Fibroblast of lung (primary cell): ENCODE measurements around the gene GET3. TPM values are rescaled to one million over a fixed set of nuclear protein-coding genes. Genes with fewer than 3 reads are reported as not detected.

Experiments
- DNase-seq, 2 donors: peaks; one replicate each; pipeline versions ENCODE4 v3.0.0 to v3.0.0-alpha.2; 2010; ENCODE audit warnings: low read depth in 2 of 2
- H2AFZ ChIP-seq: 2 replicates; pipeline ENCODE4 v1.5.1; 2012; ENCODE audit warnings: low read length, control low read depth, inconsistent platforms
- H3K27ac ChIP-seq: 2 replicates; pipeline ENCODE4 v1.5.1; 2011; ENCODE audit warnings: low read length, control low read depth; ENCODE audit not compliant: insufficient read depth
- H3K27me3 ChIP-seq: 2 replicates; pipeline ENCODE4 v1.5.1; 2011; ENCODE audit warnings: mild to moderate bottlenecking, low read length; ENCODE audit not compliant: control insufficient read depth, insufficient read depth
- H3K36me3 ChIP-seq: 2 replicates; pipeline ENCODE4 v1.5.1; 2011; ENCODE audit warnings: low read length; ENCODE audit not compliant: control insufficient read depth, insufficient read depth
- H3K4me1 ChIP-seq: 2 replicates; pipeline ENCODE4 v1.5.1; 2011; ENCODE audit warnings: low read length; ENCODE audit not compliant: control insufficient read depth, insufficient read depth; ENCODE audit errors: extremely low read depth
- H3K4me2 ChIP-seq: 2 replicates; pipeline ENCODE4 v1.5.1; 2011; ENCODE audit warnings: low read length, control low read depth; ENCODE audit not compliant: insufficient read depth; ENCODE audit errors: extremely low read depth
- H3K4me3 ChIP-seq, 4 experiments: fragments of 200-600 bp in 1 of 4; sonication (generic) in 1 of 4; replicated peaks in 1 of 4; 2 replicates each; pipeline ENCODE4 v1.5.1; 2011 to 2016; ENCODE audit warnings: low read length in 4 of 4, low read depth in 3 of 4, mild to moderate bottlenecking in 3 of 4, control low read depth in 2 of 4, inconsistent platforms in 1 of 4, mixed read lengths in 1 of 4; ENCODE audit not compliant: insufficient read depth in 1 of 4; ENCODE audit errors: control extremely low read depth in 1 of 4
- H3K79me2 ChIP-seq: 2 replicates; pipeline ENCODE4 v1.5.1; 2012; ENCODE audit warnings: mild to moderate bottlenecking, low read length, inconsistent platforms; ENCODE audit not compliant: control insufficient read depth, insufficient read depth
- H3K9ac ChIP-seq: 2 replicates; pipeline ENCODE4 v1.5.1; 2011; ENCODE audit warnings: mild to moderate bottlenecking, low read length, control low read depth; ENCODE audit not compliant: insufficient read depth
- H3K9me3 ChIP-seq: 2 replicates; pipeline ENCODE4 v1.5.1; 2012; ENCODE audit warnings: low read depth, low read length; ENCODE audit not compliant: control insufficient read depth, insufficient read depth
- H4K20me1 ChIP-seq: 2 replicates; pipeline ENCODE4 v1.5.1; 2011; ENCODE audit warnings: low read length; ENCODE audit not compliant: control insufficient read depth, insufficient read depth; ENCODE audit errors: extremely low read depth
- EZH2 ChIP-seq: IDR thresholded peaks from 2 replicates; pipeline ENCODE4 v1.5.1; 2012; ENCODE audit warnings: low read length, control low read depth, mild to moderate bottlenecking; ENCODE audit errors: missing control alignments
- polyA plus RNA-seq, 2 donors: library from polyadenylated mRNA; depleted of rRNA in 1 of 2; stranded (reverse) in 1 of 2; unstranded in 1 of 2; fragments of >200 nt; gene quantifications; 2 replicates each; pipeline ENCODE4 v1.2.1, GENCODE V29; 2011 to 2012; ENCODE audit warnings: missing spikeins in 1 of 2
- total RNA-seq: library from RNA; depleted of rRNA; stranded (reverse); fragments of >200 nt; gene quantifications from 2 replicates; pipeline ENCODE4 v1.2.1, GENCODE V29; 2014
- TF ChIP-seq, protein P1 (sequence below), 2 donors: IDR thresholded peaks in 1 of 2; conservative IDR thresholded peaks in 1 of 2; 1 replicate in 1 of 2; 2 replicates in 1 of 2; pipeline ENCODE4 v1.5.1; 2011 to 2012; ENCODE audit warnings: low read length in 2 of 2, control low read depth in 1 of 2, inconsistent platforms in 1 of 2, low read depth in 1 of 2, mild to moderate bottlenecking in 1 of 2

GET3 gene
- total and polyA plus RNA-seq, 2 donors (not counting 1 experiment from before 2014, with no cell fraction given): 94.1 to 123 TPM

GRCh38 chr19:12791345-12792050, 54.2 kb downstream of the GET3 start, which contains the start of gene JUNB:
TSS of gene JUNB (plus strand) at chr19:12791486. CDS start at chr19:12791772, 286 bp downstream.
- Histone ChIP-seq H3K79me2 (peaks cover 20% of the 10 kb centered on the region), H3K9ac (peak within 1 kb of the TSS; percentile 99), H3K9me3 (no peaks in the 10 kb centered on the region), H3K4me3 (peak within 1 kb of the TSS; percentile 73 to 98 (median 94)), H3K27me3 (no peaks in the 10 kb centered on the region), H3K36me3 (peaks cover 2% of the 10 kb centered on the region), H4K20me1 (no peaks in the 10 kb centered on the region), H3K4me2 (peak within 1 kb of the TSS; percentile 97), H2AFZ (no peak within 1 kb of the TSS), H3K27ac (peak within 1 kb of the TSS; percentile 97), H3K4me1 (peaks cover 27% of the 10 kb centered on the region)
- DNase-seq: peak; percentile 94 to 98
- no peak for TF ChIP-seq EZH2
- TF ChIP-seq, protein P1, sequence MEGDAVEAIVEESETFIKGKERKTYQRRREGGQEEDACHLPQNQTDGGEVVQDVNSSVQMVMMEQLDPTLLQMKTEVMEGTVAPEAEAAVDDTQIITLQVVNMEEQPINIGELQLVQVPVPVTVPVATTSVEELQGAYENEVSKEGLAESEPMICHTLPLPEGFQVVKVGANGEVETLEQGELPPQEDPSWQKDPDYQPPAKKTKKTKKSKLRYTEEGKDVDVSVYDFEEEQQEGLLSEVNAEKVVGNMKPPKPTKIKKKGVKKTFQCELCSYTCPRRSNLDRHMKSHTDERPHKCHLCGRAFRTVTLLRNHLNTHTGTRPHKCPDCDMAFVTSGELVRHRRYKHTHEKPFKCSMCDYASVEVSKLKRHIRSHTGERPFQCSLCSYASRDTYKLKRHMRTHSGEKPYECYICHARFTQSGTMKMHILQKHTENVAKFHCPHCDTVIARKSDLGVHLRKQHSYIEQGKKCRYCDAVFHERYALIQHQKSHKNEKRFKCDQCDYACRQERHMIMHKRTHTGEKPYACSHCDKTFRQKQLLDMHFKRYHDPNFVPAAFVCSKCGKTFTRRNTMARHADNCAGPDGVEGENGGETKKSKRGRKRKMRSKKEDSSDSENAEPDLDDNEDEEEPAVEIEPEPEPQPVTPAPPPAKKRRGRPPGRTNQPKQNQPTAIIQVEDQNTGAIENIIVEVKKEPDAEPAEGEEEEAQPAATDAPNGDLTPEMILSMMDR (conservative IDR thresholded peaks at IDR 0.05 in 1 of 2, IDR thresholded peaks at IDR 0.05 in 1 of 2; ENCODE audit: low read depth in 1 of 2, low read length in 2 of 2): no peak

GRCh38 chr19:12792051-12792852, 55.0 kb downstream of the GET3 start:
- H3K4me1 ChIP-seq: peaks cover 29% of the 10 kb centered on the region
- H3K9ac ChIP-seq: peak overlapping the region; percentile 99
- no peaks in the 10 kb centered on the region for H3K27me3 ChIP-seq
- no peaks in the 10 kb centered on the region for H4K20me1 ChIP-seq
- H3K4me2 ChIP-seq: peak overlapping the region; percentile 72
- TF ChIP-seq EZH2: no peak
- TF ChIP-seq, protein P1 (conservative IDR thresholded peaks at IDR 0.05 in 1 of 2, IDR thresholded peaks at IDR 0.05 in 1 of 2; ENCODE audit: low read depth in 1 of 2, low read length in 2 of 2): no peak
- H3K79me2 ChIP-seq: peaks cover 20% of the 10 kb centered on the region
- H3K4me3 ChIP-seq: peak overlapping the region; percentile 73 to 98 (median 94)
- no peaks in the 10 kb centered on the region for H3K9me3 ChIP-seq
- no peak overlapping the region for H2AFZ ChIP-seq
- peak in 1 of 2 donors; percentile 67 for DNase-seq
- H3K27ac ChIP-seq: peak overlapping the region; percentile 97
- peaks cover 2% of the 10 kb centered on the region for H3K36me3 ChIP-seq

DNA sequence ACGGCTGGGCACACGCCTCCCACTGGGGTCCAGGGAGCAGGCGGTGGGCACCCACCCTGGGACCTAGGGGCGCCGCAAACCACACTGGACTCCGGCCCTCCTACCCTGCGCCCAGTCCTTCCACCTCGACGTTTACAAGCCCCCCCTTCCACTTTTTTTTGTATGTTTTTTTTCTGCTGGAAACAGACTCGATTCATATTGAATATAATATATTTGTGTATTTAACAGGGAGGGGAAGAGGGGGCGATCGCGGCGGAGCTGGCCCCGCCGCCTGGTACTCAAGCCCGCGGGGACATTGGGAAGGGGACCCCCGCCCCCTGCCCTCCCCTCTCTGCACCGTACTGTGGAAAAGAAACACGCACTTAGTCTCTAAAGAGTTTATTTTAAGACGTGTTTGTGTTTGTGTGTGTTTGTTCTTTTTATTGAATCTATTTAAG, 55.6 kb downstream of the GET3 start:
- H3K79me2 ChIP-seq: peaks cover 20% of the 10 kb centered on the region
- peaks cover 29% of the 10 kb centered on the region for H3K4me1 ChIP-seq
- no peaks in the 10 kb centered on the region for H3K27me3 ChIP-seq
- H3K36me3 ChIP-seq: peaks cover 2% of the 10 kb centered on the region
- H3K27ac ChIP-seq: peak overlapping the region; percentile 97
- peak overlapping the region; percentile 99 for H3K9ac ChIP-seq
- no peak for TF ChIP-seq EZH2
- TF ChIP-seq, protein P1 (conservative IDR thresholded peaks at IDR 0.05 in 1 of 2, IDR thresholded peaks at IDR 0.05 in 1 of 2; ENCODE audit: low read depth in 1 of 2, low read length in 2 of 2): no peak
- H3K9me3 ChIP-seq: no peaks in the 10 kb centered on the region
- peak overlapping the region; percentile 73 to 98 (median 94) for H3K4me3 ChIP-seq
- H2AFZ ChIP-seq: no peak overlapping the region
- no peaks in the 10 kb centered on the region for H4K20me1 ChIP-seq
- H3K4me2 ChIP-seq: peak overlapping the region; percentile 72
- DNase-seq: no peak
